Measurements from ENCODE around the gene KAZN.

- TF ChIP-seq, protein P1, sequence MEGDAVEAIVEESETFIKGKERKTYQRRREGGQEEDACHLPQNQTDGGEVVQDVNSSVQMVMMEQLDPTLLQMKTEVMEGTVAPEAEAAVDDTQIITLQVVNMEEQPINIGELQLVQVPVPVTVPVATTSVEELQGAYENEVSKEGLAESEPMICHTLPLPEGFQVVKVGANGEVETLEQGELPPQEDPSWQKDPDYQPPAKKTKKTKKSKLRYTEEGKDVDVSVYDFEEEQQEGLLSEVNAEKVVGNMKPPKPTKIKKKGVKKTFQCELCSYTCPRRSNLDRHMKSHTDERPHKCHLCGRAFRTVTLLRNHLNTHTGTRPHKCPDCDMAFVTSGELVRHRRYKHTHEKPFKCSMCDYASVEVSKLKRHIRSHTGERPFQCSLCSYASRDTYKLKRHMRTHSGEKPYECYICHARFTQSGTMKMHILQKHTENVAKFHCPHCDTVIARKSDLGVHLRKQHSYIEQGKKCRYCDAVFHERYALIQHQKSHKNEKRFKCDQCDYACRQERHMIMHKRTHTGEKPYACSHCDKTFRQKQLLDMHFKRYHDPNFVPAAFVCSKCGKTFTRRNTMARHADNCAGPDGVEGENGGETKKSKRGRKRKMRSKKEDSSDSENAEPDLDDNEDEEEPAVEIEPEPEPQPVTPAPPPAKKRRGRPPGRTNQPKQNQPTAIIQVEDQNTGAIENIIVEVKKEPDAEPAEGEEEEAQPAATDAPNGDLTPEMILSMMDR (conservative IDR thresholded peaks at IDR 0.05 in 1 of 2, IDR thresholded peaks at IDR 0.05 in 1 of 2; ENCODE audit: low read depth in 1 of 2, low read length in 2 of 2): no peak
- no peak for TF ChIP-seq EZH2 (IDR thresholded peaks at IDR 0.05; ENCODE audit: low read length, missing control alignments)
Measured at GRCh38 chr1:14630986-14631385, 32.5 kb downstream of the KAZN start.

Measured in fibroblast of lung (primary cell).